ENCODE results near the gene MATN1. TPM values are rescaled to one million over a fixed set of nuclear protein-coding genes. Genes with fewer than 3 reads are reported as not detected.

Gene MATN1
- total and polyA plus RNA-seq, 2 donors = 0.24 to 0.85 TPM

DNA sequence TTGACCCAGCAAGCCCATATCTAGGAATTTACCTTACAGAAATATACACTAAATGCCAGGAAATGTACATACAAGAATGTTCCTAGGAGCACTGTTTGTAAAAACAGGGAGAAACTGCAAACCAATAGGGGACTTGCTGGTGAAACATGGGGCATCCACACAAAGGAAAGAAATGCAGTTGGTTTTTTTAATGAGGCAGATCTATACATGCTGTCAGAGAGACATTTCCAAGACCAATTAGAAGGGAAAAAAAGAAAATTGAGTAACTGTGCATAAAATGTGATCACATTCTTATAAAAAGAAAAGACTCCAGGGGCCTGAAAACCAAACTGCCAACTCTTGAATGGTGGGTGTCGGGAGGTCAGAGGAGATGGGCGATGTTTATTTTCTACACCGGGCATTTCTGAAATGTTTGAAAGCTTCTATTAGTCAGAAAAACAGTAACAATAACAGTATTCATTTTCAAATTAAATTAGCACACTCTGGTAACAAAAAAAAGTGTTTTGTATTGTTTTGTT lies 56.6 kb downstream of the MATN1 start:
- WGBS = 81% methylated on average over 3 of the region's 3 CpGs
- Histone ChIP-seq H3K27ac (ENCODE audit: low read depth) (no peak overlapping the region), H3K36me3 (ENCODE audit: insufficient read depth) (no peaks in the 10 kb centered on the region), H3K4me1 (ENCODE audit: insufficient read depth) (no peaks in the 10 kb centered on the region), H3K4me3 (ENCODE audit: low read depth, low read length) (no peak overlapping the region)
- no peak for DNase-seq (ENCODE audit: extremely low spot score)

DNA sequence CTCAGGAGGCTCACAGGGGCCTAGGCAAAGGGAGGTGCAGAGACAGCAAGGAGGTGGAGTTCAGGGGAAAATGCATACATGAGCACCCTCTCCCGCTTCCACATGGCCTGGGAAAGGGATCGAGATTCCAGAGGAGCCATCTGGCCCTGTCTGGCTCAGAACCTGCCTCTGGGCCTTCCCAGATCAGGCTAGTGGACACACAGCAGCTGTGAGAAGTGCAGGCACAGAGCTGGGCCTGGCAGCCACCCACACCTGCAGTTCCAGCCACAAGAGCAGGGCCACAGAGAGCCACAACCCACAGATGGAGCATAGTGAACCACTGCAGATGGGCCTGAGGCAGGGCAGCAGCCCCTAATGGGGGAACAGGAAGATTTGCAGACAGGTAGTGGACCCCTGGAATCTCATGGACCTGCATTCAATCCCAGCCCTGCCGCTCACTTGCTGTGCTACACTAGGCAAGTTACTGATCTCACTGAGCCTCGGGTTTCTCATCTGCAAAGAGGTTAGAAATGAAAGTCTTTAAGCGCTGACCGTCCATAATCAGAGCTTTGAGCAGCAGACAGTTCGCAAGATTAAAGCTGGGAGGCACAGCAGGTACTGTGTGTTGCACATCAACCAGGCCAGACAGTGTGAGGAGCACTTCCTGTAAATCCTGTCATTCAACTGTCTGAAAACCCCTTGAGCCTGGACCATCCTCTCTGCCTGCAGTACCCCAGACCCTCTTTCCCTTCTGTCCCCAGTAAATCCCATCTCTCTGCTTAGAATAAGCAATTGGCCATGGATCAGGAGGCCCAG lies 58.0 kb downstream of the MATN1 start:
- Histone ChIP-seq H3K4me3 (ENCODE audit: low read depth, low read length) (no peak overlapping the region), H3K4me1 (ENCODE audit: insufficient read depth) (no peaks in the 10 kb centered on the region), H3K36me3 (ENCODE audit: insufficient read depth) (no peaks in the 10 kb centered on the region), H3K27ac (ENCODE audit: low read depth) (no peak overlapping the region)
- WGBS = 89% methylated on average over 7 of the region's 7 CpGs
- no peak for DNase-seq (ENCODE audit: extremely low spot score)

DNA sequence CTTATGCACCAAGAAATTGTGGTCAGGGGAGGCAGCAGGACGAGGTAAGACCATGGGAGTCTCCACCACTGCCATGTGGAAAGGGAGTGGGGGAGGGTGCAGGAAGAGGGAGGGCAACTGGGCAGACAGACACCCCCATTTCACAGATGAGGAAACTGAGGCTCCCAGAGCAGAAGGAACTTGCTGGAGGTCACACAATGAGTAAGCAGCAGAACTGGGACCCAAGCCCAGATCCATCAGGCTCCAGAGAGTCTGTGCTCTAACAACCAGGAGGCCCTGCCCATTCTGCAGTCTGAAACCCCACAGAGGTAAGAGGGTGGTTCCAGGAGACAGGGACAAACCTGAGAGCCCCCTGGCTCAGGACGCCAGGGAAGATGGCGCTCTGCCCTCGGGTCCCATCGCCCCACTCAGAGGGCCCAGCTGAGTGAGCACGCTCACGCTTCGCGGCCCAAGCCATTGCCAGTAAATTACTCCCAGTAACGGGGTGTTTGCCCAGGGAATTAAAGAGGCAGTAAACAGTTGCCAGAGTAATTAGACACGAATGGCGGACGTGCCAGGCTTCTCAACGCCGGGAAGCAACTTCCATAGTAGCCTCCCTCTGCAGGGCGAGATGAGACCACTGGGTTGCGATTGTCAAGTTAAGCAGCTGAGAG lies 59.2 kb downstream of the MATN1 start:
- H3K4me3 ChIP-seq (ENCODE audit: low read depth, low read length) = no peak overlapping the region
- whole genome bisulfite sequencing = 76% methylated on average over 17 of the region's 17 CpGs
- DNase-seq (ENCODE audit: extremely low spot score) = no peak
- no peaks in the 10 kb centered on the region for H3K4me1 ChIP-seq (ENCODE audit: insufficient read depth)
- H3K36me3 ChIP-seq (ENCODE audit: insufficient read depth) = no peaks in the 10 kb centered on the region
- no peak overlapping the region for H3K27ac ChIP-seq (ENCODE audit: low read depth)

DNA sequence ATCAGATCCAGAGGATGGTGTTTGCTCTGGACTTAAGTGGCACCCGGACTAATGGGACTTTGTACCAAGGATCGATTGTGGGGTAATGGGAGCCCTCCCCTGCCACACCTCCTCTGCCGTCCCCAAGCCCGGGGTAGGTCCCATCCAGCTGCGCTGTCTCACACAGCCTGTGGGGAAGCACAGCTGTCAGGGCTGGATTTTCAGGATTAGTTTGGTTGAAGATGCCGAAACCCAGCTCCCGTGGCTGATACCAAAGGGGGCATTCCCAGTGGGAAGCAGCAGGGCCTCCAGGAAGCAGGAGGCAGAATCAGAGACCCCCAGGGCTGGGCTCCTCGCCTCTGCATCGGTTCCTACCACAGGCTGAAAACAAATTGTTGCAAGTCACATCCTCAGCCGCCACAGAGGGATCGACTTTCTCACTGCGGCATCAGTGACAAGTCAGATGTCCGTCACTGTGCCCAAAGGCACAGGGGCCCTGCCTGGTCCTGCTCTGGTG lies 59.7 kb downstream of the MATN1 start:
- H3K4me3 ChIP-seq (ENCODE audit: low read depth, low read length) = no peak overlapping the region
- no peak for DNase-seq (ENCODE audit: extremely low spot score)
- H3K27ac ChIP-seq (ENCODE audit: low read depth) = no peak overlapping the region
- H3K36me3 ChIP-seq (ENCODE audit: insufficient read depth) = no peaks in the 10 kb centered on the region
- WGBS = 55% methylated on average over 13 of the region's 13 CpGs
- H3K4me1 ChIP-seq (ENCODE audit: insufficient read depth) = no peaks in the 10 kb centered on the region

DNA sequence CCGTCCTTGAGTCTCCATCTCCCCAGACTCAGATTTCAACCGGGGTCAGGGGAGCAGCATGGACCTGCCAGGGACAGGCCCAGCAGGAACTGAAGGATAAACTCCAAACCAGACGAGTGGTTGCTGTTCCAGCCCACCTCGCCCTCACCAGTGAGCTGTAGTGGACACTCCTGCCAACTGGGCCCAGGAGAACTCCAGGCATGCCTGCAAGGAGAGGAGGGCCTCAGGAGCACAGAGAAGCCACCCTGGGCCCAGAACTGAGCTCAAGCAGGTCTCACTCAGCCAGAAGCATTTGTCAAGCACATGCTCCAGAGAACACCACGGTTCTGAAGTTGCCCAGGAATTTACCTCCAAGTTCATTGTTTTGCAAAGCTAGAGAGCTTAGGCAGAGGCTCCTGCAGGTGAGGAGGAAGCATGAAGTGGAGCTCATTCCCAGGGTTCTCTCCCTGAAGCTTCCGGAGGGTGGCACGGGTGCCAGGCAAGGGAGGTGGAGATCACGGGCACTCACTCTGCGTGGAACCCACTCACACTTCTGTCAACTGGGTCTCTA lies 61.0 kb downstream of the MATN1 start:
- no peak for DNase-seq (ENCODE audit: extremely low spot score)
- 68% methylated on average over 9 of the region's 9 CpGs for WGBS
- Histone ChIP-seq H3K27ac (ENCODE audit: low read depth) (no peak overlapping the region), H3K4me1 (ENCODE audit: insufficient read depth) (no peaks in the 10 kb centered on the region), H3K36me3 (ENCODE audit: insufficient read depth) (no peaks in the 10 kb centered on the region), H3K4me3 (ENCODE audit: low read depth, low read length) (no peak overlapping the region)

DNA sequence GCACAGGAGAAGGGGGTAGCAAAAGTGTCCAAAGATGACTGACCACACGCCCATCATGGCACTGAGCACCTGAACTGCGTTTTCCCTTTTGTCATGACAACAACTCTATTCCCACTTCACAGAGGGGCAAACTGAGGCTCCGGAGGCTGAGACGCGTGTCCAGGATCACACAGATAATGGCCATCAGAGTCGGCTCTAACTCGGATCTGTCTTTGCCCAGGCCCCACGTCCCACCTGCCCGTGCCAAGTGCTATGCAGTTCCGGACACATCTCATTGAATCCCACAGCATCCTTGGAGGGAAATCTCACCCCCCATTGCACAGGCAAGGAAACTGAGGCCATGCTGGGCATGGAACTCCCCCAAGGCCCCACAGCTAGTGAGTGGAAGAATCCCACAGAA lies 62.1 kb downstream of the MATN1 start:
- no peak for DNase-seq (ENCODE audit: extremely low spot score)
- WGBS = 94% methylated on average over 10 of the region's 10 CpGs
- Histone ChIP-seq H3K27ac (ENCODE audit: low read depth) (no peak overlapping the region), H3K36me3 (ENCODE audit: insufficient read depth) (no peaks in the 10 kb centered on the region), H3K4me1 (ENCODE audit: insufficient read depth) (no peaks in the 10 kb centered on the region), H3K4me3 (ENCODE audit: low read depth, low read length) (no peak overlapping the region)

Small RNA genes within 50 kb of the gene (small RNA-seq; reads per million reads assigned to genes)
- gene MIR4420 = not detected

Other genes with a start within 250 kb of the MATN1 start
- gene LAPTM5, start 34.2 kb upstream of the MATN1 start, total RNA-seq = 20.4 TPM
- 99.9 TPM for gene LAPTM5, start 34.2 kb upstream of the MATN1 start, polyA plus RNA-seq
- 32.4 TPM for gene SDC3, start 185.2 kb upstream of the MATN1 start, total RNA-seq
- 107 TPM for gene SDC3, start 185.2 kb upstream of the MATN1 start, polyA plus RNA-seq